ENCODE measurements around the gene UBE2L6. TPM values are rescaled to one million over a fixed set of nuclear protein-coding genes. Genes with fewer than 3 reads are reported as not detected.

UBE2L6 gene
- polyA plus RNA-seq, 2 of the 4 experiments (the other 2 are of a cell fraction) = 14.8 to 18.2 TPM

GRCh38 chr11:57513452-57513795 lies 54.0 kb downstream of the UBE2L6 start:
- Histone ChIP-seq H3K4me1 (peaks cover 4% of the 10 kb centered on the region; the same call in 1 of the 3 replicates), H3K27ac (no peak overlapping the region), H3K9me3 (no peaks in the 10 kb centered on the region), H3K4me3 (no peak overlapping the region), H3K4me2 (no peak overlapping the region)
- ATAC-seq (no peak), DNase-seq (ENCODE audit: low read depth in 1 of 2, low spot score in 1 of 2) (no peak), FAIRE-seq (no peak)
- CTCF ChIA-PET = interaction anchor here (0.8 to 8.6 kb wide), 6 partner anchors 9 to 55 kb away, joined by 3 to 119 read pairs (median 6); partner anchors contain the start of gene RTN4RL2
- TF ChIP-seq MAX (IDR thresholded peaks at IDR 0.05) (no peak), RARB (CRISPR knock-in tag; IDR thresholded peaks at IDR 0.05) (no peak), PBX3 (IDR thresholded peaks at IDR 0.05) (no peak), JUN (IDR thresholded peaks at IDR 0.05) (no peak), HES2 (IDR thresholded peaks at IDR 0.05) (no peak), RNF2 (IDR thresholded peaks at IDR 0.05; ENCODE audit: borderline replicate concordance, low read depth) (no peak), TP53 (CRISPR knock-in tag; IDR thresholded peaks at IDR 0.05) (no peak), HDAC2 (IDR thresholded peaks at IDR 0.05) (no peak), CHD4 (IDR thresholded peaks at IDR 0.05; ENCODE audit: borderline replicate concordance) (no peak), CBX8 (IDR thresholded peaks at IDR 0.05) (no peak), HOXB5 (CRISPR knock-in tag; IDR thresholded peaks at IDR 0.05) (no peak), SMC3 (IDR thresholded peaks at IDR 0.05) (no peak), PHF8 (IDR thresholded peaks at IDR 0.05; ENCODE audit: borderline replicate concordance, low read depth) (no peak), CHD2 (IDR thresholded peaks at IDR 0.05; ENCODE audit: low read length, partially characterized antibody) (no peak), ZNF302 (CRISPR knock-in tag; IDR thresholded peaks at IDR 0.05) (no peak)
- WGBS (ENCODE audit: missing lambda C conversion rate) = 82% methylated on average over 1 of the region's 1 CpG
- POLR2A ChIA-PET = no interaction called here

- CTCF ChIA-PET = interaction anchor here (0.8 to 8.6 kb wide), 6 partner anchors 9 to 55 kb away, joined by 3 to 119 read pairs (median 6); partner anchors contain the start of gene RTN4RL2
- WGBS (ENCODE audit: missing lambda C conversion rate) = 76% methylated on average over 12 of the region's 12 CpGs
- no peak for DNase-seq (ENCODE audit: low read depth in 1 of 2, low spot score in 1 of 2)
- no peak for TF ChIP-seq PBX3 (IDR thresholded peaks at IDR 0.05)
- no peak for TF ChIP-seq EHMT2 (IDR thresholded peaks at IDR 0.05; ENCODE audit: low read depth)
- TF ChIP-seq BCL3 (IDR thresholded peaks at IDR 0.05) = no peak
- no peak for TF ChIP-seq GATA3 (IDR thresholded peaks at IDR 0.05; ENCODE audit: borderline replicate concordance)
- no peak for TF ChIP-seq HES2 (IDR thresholded peaks at IDR 0.05)
- no peak for TF ChIP-seq MYC (IDR thresholded peaks at IDR 0.05; ENCODE audit: borderline replicate concordance, low read length)
- no peak for TF ChIP-seq JUN (IDR thresholded peaks at IDR 0.05)
- no peak for TF ChIP-seq EHF (CRISPR knock-in tag; IDR thresholded peaks at IDR 0.05)
- TF ChIP-seq FOXS1 (CRISPR knock-in tag; IDR thresholded peaks at IDR 0.05) = no peak
- TF ChIP-seq CBX2 (IDR thresholded peaks at IDR 0.05; ENCODE audit: borderline replicate concordance, low read depth) = no peak
- no peak for TF ChIP-seq MAX (IDR thresholded peaks at IDR 0.05)
- no peak for TF ChIP-seq CHD2 (IDR thresholded peaks at IDR 0.05; ENCODE audit: low read length, partially characterized antibody)
- no peak for TF ChIP-seq HDAC2 (IDR thresholded peaks at IDR 0.05)
- H3K4me2 ChIP-seq = no peak overlapping the region
- ATAC-seq = no peak
- POLR2A ChIA-PET = no interaction called here
- no peaks in the 10 kb centered on the region for H3K9me3 ChIP-seq
- no peak overlapping the region for H3K4me3 ChIP-seq
- peaks cover 4% of the 10 kb centered on the region; the same call in 1 of the 3 replicates for H3K4me1 ChIP-seq
- no peak overlapping the region for H3K27ac ChIP-seq
- no peak for FAIRE-seq
These were observed 54.6 kb downstream of the UBE2L6 start for GRCh38 chr11:57512646-57513451.

Measured in A549 (cell line).